Mucosa of descending colon (tissue), 3 donors: Measurements from ENCODE around the gene CRYGA. TPM values are rescaled to one million over a fixed set of nuclear protein-coding genes. Genes with fewer than 3 reads are reported as not detected.
A peak's percentile ranks its signal among the peaks of the same experiment; 100 is the strongest.
"Not testable (repeated sequence)": the region's sequence is repeated elsewhere in the genome, so short reads cannot be mapped to it uniquely, and the experiment has no call there.

ENCODE experiments used
- ATAC-seq: fragments of 200-7000 bp; cut with Tn5 transposase; one replicate; pipeline ENCODE4 v1.9.1; 2020; ENCODE audit warnings: mild to moderate bottlenecking, moderate library complexity
- DNase-seq, 3 donors: peaks; one replicate each; pipeline ENCODE4 v3.0.0-alpha.2; 2020
- H3K36me3 ChIP-seq: fragments of 200-600 bp; one replicate; pipeline ENCODE4 v1.8.0; 2021; ENCODE audit warnings: low read depth, mild to moderate bottlenecking
- H3K4me1 ChIP-seq: fragments of 200-600 bp; one replicate; pipeline ENCODE4 v1.8.0; 2021; ENCODE audit warnings: low read depth, mild to moderate bottlenecking
- H3K4me3 ChIP-seq: fragments of 200-600 bp; one replicate; pipeline ENCODE4 v1.8.0; 2021; ENCODE audit warnings: mild to moderate bottlenecking
- H3K9me3 ChIP-seq: fragments of 200-600 bp; one replicate; pipeline ENCODE4 v1.8.0; 2021; ENCODE audit warnings: mild to moderate bottlenecking
- intact Hi-C, 2 donors: fragments of 100-400 bp; cut with DNase I in 1 of 2; cut with micrococcal nuclease in 1 of 2; formaldehyde crosslinking; loops; one replicate each; pipeline versions ENCODE4 v1.11.0 to v1.11.1; 2022; cut with DNase I, micrococcal nuclease
- total RNA-seq, 3 donors: library from RNA; stranded (reverse); fragmentation: NEBNext Ultra II Directional in 2 of 3; extraction: Animal tissue kit (Norgen Biotek cat#: 25700) in 2 of 3; gene quantifications; one replicate each; pipeline versions ENCODE4 v1.2.1 to v1.2.4, GENCODE V29; 2021 to 2023
- TF ChIP-seq, protein P1 (sequence below): fragments of 200-600 bp; IDR thresholded peaks from one replicate; pipeline ENCODE4 v1.8.0; 2022; ENCODE audit warnings: antibody characterized with exemption, mild to moderate bottlenecking
- donor health status: DM: no; HTN: no; CAD: no; lungs with moderate emphysema.
- donor health status: DM: no; HTN: no; CAD: no.
- donor health status: DM: no; HTN: yes; CAD: no.

Gene CRYGA
- total RNA-seq, 3 donors from 2014 or later, result not detected

DNA sequence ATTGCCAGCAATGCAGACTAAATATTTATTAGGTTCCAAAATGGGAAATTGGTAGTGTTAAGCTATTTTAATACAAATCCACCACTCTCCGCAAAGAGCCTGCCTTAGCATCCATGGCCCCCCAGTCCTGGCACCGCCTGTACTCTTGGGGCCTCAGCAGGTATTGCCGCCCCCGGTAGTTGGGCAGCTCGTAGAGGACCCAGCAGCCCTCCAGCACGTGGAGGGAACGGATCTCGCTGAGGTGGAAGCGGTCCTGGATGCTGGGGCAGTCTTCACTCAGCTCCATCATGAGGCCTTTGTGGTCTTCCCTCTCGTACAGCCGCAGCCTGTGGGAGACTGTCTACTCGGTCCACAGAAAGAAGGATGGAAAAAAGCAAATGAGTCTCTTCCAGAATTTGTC is 35.3 kb downstream of the CRYGA start:
- intact Hi-C loops, result no loop called here
- H3K9me3 ChIP-seq, result no peaks in the 10 kb centered on the region
- ATAC-seq, result no peak
- no peak overlapping the region for H3K4me3 ChIP-seq
- TF ChIP-seq, protein P1, sequence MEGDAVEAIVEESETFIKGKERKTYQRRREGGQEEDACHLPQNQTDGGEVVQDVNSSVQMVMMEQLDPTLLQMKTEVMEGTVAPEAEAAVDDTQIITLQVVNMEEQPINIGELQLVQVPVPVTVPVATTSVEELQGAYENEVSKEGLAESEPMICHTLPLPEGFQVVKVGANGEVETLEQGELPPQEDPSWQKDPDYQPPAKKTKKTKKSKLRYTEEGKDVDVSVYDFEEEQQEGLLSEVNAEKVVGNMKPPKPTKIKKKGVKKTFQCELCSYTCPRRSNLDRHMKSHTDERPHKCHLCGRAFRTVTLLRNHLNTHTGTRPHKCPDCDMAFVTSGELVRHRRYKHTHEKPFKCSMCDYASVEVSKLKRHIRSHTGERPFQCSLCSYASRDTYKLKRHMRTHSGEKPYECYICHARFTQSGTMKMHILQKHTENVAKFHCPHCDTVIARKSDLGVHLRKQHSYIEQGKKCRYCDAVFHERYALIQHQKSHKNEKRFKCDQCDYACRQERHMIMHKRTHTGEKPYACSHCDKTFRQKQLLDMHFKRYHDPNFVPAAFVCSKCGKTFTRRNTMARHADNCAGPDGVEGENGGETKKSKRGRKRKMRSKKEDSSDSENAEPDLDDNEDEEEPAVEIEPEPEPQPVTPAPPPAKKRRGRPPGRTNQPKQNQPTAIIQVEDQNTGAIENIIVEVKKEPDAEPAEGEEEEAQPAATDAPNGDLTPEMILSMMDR, result no peak
- DNase-seq, result no peak
- H3K36me3 ChIP-seq, result no peaks in the 10 kb centered on the region
- peaks cover 12% of the 10 kb centered on the region for H3K4me1 ChIP-seq

DNA sequence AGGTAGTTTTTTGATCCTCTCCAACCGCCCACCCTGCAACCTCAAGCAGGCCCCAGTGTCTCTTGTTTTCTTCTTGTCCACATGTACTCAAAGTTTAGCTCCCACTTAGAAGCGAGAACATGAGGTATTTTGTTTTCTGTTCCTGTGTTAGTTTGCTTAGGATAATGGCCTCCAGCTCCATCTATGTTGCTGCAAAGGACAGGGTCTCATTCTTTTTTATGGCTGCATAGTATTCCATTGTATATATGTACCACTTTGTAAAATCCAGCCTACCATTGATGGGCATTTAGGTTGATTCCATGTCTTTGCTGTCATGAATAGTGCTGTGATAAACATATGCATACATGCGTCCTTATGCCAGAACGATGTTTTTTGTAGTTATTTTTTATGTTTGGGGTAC is 36.3 kb downstream of the CRYGA start:
- TF ChIP-seq, protein P1, result no peak
- H3K36me3 ChIP-seq, result no peaks in the 10 kb centered on the region
- peaks cover 12% of the 10 kb centered on the region for H3K4me1 ChIP-seq
- no peak overlapping the region for H3K4me3 ChIP-seq
- ATAC-seq (no peak), DNase-seq (no peak)
- H3K9me3 ChIP-seq, result no peaks in the 10 kb centered on the region
- intact Hi-C loops, result no loop called here

DNA sequence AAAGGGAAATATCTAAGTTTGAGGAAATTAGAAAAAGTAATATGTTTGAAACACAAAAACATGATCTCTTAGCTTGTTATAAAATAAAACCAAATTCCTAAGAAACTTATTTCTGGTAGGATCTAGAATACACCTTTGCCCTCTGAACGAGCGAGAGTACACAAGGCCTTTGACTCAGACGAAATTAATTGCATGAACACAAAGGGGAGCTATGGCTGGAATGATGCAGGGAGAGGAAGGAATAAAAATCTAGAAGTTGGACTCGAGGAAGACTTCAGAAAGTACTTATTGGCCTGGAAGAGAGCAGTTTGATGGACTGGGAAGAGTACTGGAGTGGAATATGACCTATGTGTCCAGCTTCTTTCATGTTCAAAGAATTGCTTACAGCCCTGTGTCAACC is 38.1 kb downstream of the CRYGA start:
- TF ChIP-seq, protein P1, result no peak
- no peaks in the 10 kb centered on the region for H3K36me3 ChIP-seq
- intact Hi-C loops, result no loop called here
- peaks cover 6% of the 10 kb centered on the region for H3K4me1 ChIP-seq
- no peaks in the 10 kb centered on the region for H3K9me3 ChIP-seq
- no peak for DNase-seq
- no peak overlapping the region for H3K4me3 ChIP-seq
- no peak for ATAC-seq

DNA sequence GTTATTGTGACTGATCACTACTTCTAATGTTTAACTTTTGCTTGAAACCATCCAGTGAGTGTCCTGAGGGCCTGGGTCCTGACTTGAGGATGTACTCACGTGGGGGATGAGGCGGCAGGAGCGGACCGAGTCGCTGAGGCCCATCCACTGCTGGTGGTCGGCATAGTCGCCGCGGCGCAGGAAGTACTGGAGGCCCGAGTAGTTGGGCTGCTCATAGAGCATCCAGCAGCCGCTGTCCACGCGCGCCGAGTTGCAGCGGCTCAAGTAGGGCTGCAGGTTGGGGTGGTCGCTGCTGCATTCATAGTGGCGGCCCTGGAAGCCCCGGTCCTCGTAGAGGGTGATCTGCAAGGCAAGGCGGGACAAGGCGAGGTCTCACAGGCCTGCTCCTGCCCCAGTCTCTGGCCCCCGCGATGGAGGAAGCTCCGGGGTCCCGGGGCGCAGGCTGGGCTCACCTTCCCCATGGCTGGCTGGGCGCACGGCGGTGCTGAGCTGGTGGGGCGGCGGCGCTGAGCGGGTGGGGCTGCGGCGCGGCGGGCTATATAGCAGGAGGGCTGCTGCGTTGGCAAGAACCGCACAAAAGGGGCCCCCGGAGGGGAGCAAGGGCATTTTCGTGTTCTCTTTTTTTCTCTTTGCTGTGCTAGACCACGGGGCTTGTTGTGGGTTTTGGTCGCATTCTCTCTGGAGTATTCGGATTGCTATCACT is 39.2 kb downstream of the CRYGA start, which contains the start of gene CRYGD:
Gene CRYGD, minus strand, starts transcription at position 512 of the 703 bp plus-strand sequence. Its CDS starts 51 bp downstream, at position 461.
- intact Hi-C loops, DNase-seq, H3K4me3 ChIP-seq, H3K9me3 ChIP-seq, H3K4me1 ChIP-seq, H3K36me3 ChIP-seq: not testable (repeated sequence)
- ATAC-seq, result peak; percentile 20

DNA sequence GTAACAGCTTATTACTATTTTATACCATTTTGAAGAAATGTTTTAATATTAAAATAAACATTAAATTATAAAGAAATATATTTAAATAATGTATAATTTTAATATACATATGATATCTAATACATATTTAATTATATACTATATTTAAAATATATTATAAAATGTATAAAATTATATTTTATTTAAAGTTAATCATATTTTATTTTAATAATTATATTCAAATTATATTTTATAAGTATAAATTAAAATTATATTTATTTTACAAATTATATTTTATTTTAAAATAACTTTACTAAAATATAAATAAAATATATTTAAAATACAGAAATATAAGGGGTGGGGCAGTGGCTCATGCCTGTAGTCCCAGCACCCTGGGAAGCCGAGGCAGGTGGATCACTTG is 41.1 kb downstream of the CRYGA start:
- Histone ChIP-seq H3K9me3 (no peaks in the 10 kb centered on the region), H3K4me3 (no peak overlapping the region), H3K36me3 (no peaks in the 10 kb centered on the region), H3K4me1 (no peaks in the 10 kb centered on the region)
- DNase-seq, result no peak
- TF ChIP-seq, protein P1, result no peak
- intact Hi-C loops, result no loop called here
- ATAC-seq, result no peak

DNA sequence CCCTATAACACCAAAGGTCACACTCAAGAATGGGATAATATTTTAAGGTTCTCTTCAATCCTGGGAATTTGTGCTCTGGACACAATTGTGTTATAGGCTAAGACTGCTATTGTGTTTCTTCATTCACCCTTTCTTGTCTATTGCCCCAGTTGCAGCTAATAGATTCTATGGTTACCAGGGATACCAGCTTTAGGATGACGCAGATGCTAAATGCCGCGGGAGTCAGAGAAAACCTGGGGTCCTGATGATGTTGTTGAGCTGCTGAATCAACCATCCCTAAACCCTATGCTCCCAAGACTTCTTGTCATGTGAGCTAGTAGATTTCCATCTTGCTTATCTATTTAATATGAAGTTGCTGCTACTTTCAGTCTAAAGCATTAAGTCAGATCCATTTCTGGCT is 44.5 kb downstream of the CRYGA start:
- no peak for DNase-seq
- no peaks in the 10 kb centered on the region for H3K36me3 ChIP-seq
- intact Hi-C loops, result no loop called here
- no peaks in the 10 kb centered on the region for H3K9me3 ChIP-seq
- TF ChIP-seq, protein P1, result no peak
- no peak overlapping the region for H3K4me3 ChIP-seq
- H3K4me1 ChIP-seq, result no peaks in the 10 kb centered on the region
- no peak for ATAC-seq

DNA sequence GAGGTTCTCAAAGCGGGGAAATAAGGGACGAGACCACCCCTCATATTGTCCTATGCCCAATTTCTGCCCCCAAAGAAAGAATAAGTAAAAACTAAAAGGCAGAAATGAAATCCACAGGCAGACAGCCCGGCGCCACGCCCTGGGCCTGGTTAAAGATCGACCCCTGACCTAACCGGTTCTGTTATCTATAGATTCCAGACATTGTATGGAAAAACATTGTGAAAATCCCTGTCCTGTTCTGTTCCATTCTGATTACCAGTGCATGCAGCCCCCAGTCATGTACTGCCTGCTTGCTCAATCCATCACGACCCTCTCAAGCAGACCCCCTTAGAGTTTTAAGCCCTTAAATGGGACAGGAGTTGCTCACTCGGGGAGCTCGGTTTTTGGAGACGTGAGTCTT is 46.0 kb downstream of the CRYGA start:
- H3K4me1 ChIP-seq, H3K4me3 ChIP-seq, H3K36me3 ChIP-seq, intact Hi-C loops, ATAC-seq, DNase-seq, H3K9me3 ChIP-seq: not testable (repeated sequence)
